Keratinocyte (primary cell): Measurements from ENCODE around the gene RIC3. TPM values are rescaled to one million over a fixed set of nuclear protein-coding genes. Genes with fewer than 3 reads are reported as not detected.

Experiments
- DNase-seq: peaks from one replicate; pipeline ENCODE4 v3.0.0-alpha.2; 2011; ENCODE audit warnings: low read depth, missing footprints, low spot score
- FAIRE-seq: peaks from 2 replicates; lab custom pipeline; 2011; peaks lifted over from hg19 to GRCh38; lab: Jason Lieb, UNC
- H2AFZ ChIP-seq: 2 replicates; pipeline ENCODE4 v1.6.0; 2012; ENCODE audit warnings: low read length, control low read depth, inconsistent platforms; ENCODE audit not compliant: control insufficient read depth
- H3K27ac ChIP-seq: 2 replicates; pipeline ENCODE4 v1.5.1; 2011; ENCODE audit warnings: low read length; ENCODE audit not compliant: control insufficient read depth, insufficient read depth
- H3K27me3 ChIP-seq: 3 replicates; pipeline ENCODE4 v1.6.0; 2011; ENCODE audit warnings: low read length; ENCODE audit not compliant: control insufficient read depth, insufficient read depth; ENCODE audit errors: extremely low read depth
- H3K36me3 ChIP-seq, 2 experiments: 2 replicates in 1 of 2; 3 replicates in 1 of 2; pipeline ENCODE4 v1.5.1; 2011; ENCODE audit warnings: low read length in 2 of 2, mild to moderate bottlenecking in 1 of 2; ENCODE audit not compliant: control insufficient read depth in 2 of 2, insufficient read depth in 2 of 2; ENCODE audit errors: extremely low read depth in 1 of 2
- H3K4me1 ChIP-seq: 3 replicates; pipeline ENCODE4 v1.5.1; 2011; ENCODE audit warnings: low read length; ENCODE audit not compliant: control insufficient read depth, insufficient read depth; ENCODE audit errors: extremely low read depth
- H3K4me2 ChIP-seq: 3 replicates; pipeline ENCODE4 v1.6.0; 2011; ENCODE audit warnings: low read depth, low read length; ENCODE audit not compliant: control insufficient read depth, insufficient read depth; ENCODE audit errors: extremely low read depth
- H3K4me3 ChIP-seq, 3 experiments: fragments of 200-600 bp in 1 of 3; sonication (generic) in 1 of 3; 2 replicates in 2 of 3; 3 replicates in 1 of 3; pipeline ENCODE4 v1.5.1; 2011 to 2016; ENCODE audit warnings: low read length in 3 of 3, mild to moderate bottlenecking in 3 of 3, control low read depth in 2 of 3, inconsistent platforms in 1 of 3, low read depth in 1 of 3, mixed read lengths in 1 of 3, mixed run types in 1 of 3, moderate library complexity in 1 of 3; ENCODE audit not compliant: control insufficient read depth in 2 of 3, insufficient read depth in 2 of 3; ENCODE audit errors: extremely low read depth in 1 of 3
- H3K79me2 ChIP-seq: 2 replicates; pipeline ENCODE4 v1.6.0; 2012; ENCODE audit warnings: low read length; ENCODE audit not compliant: control insufficient read depth, insufficient read depth
- H3K9ac ChIP-seq: 3 replicates; pipeline ENCODE4 v1.6.0; 2011; ENCODE audit warnings: low read length; ENCODE audit not compliant: control insufficient read depth, insufficient read depth; ENCODE audit errors: extremely low read depth
- H3K9me1 ChIP-seq: 3 replicates; pipeline ENCODE4 v1.6.0; 2011; ENCODE audit warnings: low read length; ENCODE audit not compliant: control insufficient read depth, insufficient read depth; ENCODE audit errors: extremely low read depth
- H3K9me3 ChIP-seq: 2 replicates; pipeline ENCODE4 v1.5.1; 2012; ENCODE audit warnings: low read depth, low read length; ENCODE audit not compliant: control insufficient read depth
- H4K20me1 ChIP-seq: 3 replicates; pipeline ENCODE4 v1.6.0; 2011; ENCODE audit warnings: low read length; ENCODE audit not compliant: control insufficient read depth, insufficient read depth; ENCODE audit errors: extremely low read depth
- EZH2 ChIP-seq: IDR thresholded peaks from one replicate; pipeline ENCODE4 v1.6.1; 2012; ENCODE audit warnings: inconsistent platforms, mild to moderate bottlenecking, low read length, moderate library complexity
- dilution Hi-C: fragments of 300-500 bp; cut with MboI; formaldehyde crosslinking; loops from one replicate; pipeline ENCODE4 v1.7.0; 2020; ENCODE audit warnings: low sequenced_read_pairs; ENCODE audit not compliant: extremely low pct_ligation_motif_present
- polyA minus RNA-seq, 3 experiments: library from RNA; depleted of rRNA, polyadenylated mRNA; stranded (reverse); fragments of >200 nt; gene quantifications; 1 replicate in 1 of 3; 2 replicates in 1 of 3; 3 replicates in 1 of 3; pipeline ENCODE4 v1.2.3, GENCODE V29; 2011
- polyA plus RNA-seq, 5 experiments: library from polyadenylated mRNA; depleted of rRNA in 3 of 5; stranded (reverse) in 3 of 5; stranded (forward) in 1 of 5; unstranded in 1 of 5; fragments of >200 nt; gene quantifications; 1 replicate in 1 of 5; 2 replicates in 3 of 5; 3 replicates in 1 of 5; pipeline versions ENCODE4 v1.2.1 to v1.2.3, GENCODE V29; 2011 to 2012; ENCODE audit warnings: missing spikeins in 2 of 5, low read depth in 1 of 5, low replicate concordance in 1 of 5
- TF ChIP-seq, protein P1 (sequence below), 3 experiments: IDR thresholded peaks in 1 of 3; conservative IDR thresholded peaks in 1 of 3; optimal IDR thresholded peaks in 1 of 3; 2 replicates in 2 of 3; 3 replicates in 1 of 3; pipeline versions ENCODE3 to v1.5.1; 2011; ENCODE audit warnings: low read length in 3 of 3, mild to moderate bottlenecking in 3 of 3, moderate library complexity in 2 of 3, control low read depth in 1 of 3, inconsistent platforms in 1 of 3; ENCODE audit not compliant: insufficient read depth in 2 of 3; ENCODE audit errors: extremely low read depth in 1 of 3

Gene RIC3, protein sequence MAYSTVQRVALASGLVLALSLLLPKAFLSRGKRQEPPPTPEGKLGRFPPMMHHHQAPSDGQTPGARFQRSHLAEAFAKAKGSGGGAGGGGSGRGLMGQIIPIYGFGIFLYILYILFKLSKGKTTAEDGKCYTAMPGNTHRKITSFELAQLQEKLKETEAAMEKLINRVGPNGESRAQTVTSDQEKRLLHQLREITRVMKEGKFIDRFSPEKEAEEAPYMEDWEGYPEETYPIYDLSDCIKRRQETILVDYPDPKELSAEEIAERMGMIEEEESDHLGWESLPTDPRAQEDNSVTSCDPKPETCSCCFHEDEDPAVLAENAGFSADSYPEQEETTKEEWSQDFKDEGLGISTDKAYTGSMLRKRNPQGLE
- polyA plus RNA-seq (0.88 to 2.9 TPM (median 2.5 TPM) in 3 replicates), polyA minus RNA-seq (0.33 to 3.3 TPM (median 2.4 TPM) in 3 replicates)
- 2.6 TPM for polyA plus RNA-seq (2011; ENCODE audit: low read depth)
- polyA plus RNA-seq (2011; cell fraction: cytosol; rRNA removed), result 0.69 and 1.1 TPM in 2 replicates
- polyA plus RNA-seq (2011; cell fraction: nucleus; rRNA removed), result 15.6 and 16.4 TPM in 2 replicates
- polyA plus RNA-seq (2012; ENCODE audit: low replicate concordance), result 1.2 TPM in 2 replicates
- polyA minus RNA-seq (2011; cell fraction: cytosol; rRNA and poly(A)+ RNA removed), result not detected
- 4.4 and 8.9 TPM in 2 replicates for polyA minus RNA-seq (2011; cell fraction: nucleus; rRNA and poly(A)+ RNA removed)

DNA sequence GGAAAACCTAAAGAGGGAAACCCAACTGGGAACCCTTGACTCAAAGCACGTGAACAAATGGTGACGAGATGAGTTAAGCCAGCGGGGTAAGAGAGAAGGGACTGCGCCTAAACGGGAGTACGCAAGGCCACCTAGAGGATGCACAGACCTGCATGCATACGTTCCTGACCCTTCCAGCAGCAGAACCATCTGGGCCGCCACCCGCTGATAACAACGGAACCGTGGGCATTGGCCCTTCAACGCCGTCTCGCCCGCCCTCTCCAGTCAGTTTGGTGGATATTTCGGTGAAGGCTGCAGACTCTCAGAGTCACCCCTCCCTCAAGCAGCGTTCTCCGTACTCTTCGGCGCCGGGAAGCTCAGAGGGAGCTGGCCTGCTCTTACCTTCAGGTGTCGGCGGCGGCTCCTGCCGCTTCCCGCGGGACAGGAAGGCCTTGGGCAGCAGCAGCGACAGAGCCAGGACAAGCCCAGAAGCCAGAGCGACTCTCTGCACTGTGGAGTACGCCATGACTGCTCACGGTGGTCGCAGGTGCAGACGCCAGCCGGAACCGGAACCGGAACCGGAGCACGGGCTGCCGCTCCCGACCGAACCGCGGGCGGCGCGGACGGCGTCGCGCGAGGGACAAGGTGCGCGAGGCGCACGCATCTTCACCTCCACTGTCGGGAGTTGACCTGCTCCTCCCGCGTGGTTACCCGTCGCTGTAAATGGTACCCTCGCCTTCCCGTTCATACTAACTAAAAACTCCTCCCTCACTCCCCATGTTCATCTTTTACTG, at the start of gene RIC3:
TSS of gene RIC3 (minus strand) at position 541 of the 773 bp plus-strand sequence. CDS start at position 505, 36 bp downstream.
- peak; percentile 96 for TF ChIP-seq EZH2
- TF ChIP-seq, protein P1, sequence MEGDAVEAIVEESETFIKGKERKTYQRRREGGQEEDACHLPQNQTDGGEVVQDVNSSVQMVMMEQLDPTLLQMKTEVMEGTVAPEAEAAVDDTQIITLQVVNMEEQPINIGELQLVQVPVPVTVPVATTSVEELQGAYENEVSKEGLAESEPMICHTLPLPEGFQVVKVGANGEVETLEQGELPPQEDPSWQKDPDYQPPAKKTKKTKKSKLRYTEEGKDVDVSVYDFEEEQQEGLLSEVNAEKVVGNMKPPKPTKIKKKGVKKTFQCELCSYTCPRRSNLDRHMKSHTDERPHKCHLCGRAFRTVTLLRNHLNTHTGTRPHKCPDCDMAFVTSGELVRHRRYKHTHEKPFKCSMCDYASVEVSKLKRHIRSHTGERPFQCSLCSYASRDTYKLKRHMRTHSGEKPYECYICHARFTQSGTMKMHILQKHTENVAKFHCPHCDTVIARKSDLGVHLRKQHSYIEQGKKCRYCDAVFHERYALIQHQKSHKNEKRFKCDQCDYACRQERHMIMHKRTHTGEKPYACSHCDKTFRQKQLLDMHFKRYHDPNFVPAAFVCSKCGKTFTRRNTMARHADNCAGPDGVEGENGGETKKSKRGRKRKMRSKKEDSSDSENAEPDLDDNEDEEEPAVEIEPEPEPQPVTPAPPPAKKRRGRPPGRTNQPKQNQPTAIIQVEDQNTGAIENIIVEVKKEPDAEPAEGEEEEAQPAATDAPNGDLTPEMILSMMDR (optimal IDR thresholded peaks at IDR 0.05 in 1 of 3, IDR thresholded peaks at IDR 0.05 in 1 of 3, conservative IDR thresholded peaks at IDR 0.05 in 1 of 3; ENCODE audit: extremely low read depth in 1 of 3, insufficient read depth in 2 of 3, low read length in 3 of 3), result peak in 1 of 3 experiments; percentile 38
- Histone ChIP-seq H3K4me1 (peaks cover 2% of the 10 kb centered on the region), H3K79me2 (no peaks in the 10 kb centered on the region), H4K20me1 (no peaks in the 10 kb centered on the region), H3K9me3 (no peaks in the 10 kb centered on the region), H3K9me1 (no peaks in the 10 kb centered on the region), H2AFZ (peak within 1 kb of the TSS; percentile 53), H3K27ac (no peak within 1 kb of the TSS), H3K9ac (no peak within 1 kb of the TSS), H3K4me3 (peak within 1 kb of the TSS; percentile 49 to 77 (median 49)), H3K36me3 (no peaks in the 10 kb centered on the region), H3K4me2 (peak within 1 kb of the TSS; percentile 69), H3K27me3 (peaks cover 18% of the 10 kb centered on the region)
- DNase-seq (no peak), FAIRE-seq (no peak)
- dilution Hi-C loops, result no loop called here

DNA sequence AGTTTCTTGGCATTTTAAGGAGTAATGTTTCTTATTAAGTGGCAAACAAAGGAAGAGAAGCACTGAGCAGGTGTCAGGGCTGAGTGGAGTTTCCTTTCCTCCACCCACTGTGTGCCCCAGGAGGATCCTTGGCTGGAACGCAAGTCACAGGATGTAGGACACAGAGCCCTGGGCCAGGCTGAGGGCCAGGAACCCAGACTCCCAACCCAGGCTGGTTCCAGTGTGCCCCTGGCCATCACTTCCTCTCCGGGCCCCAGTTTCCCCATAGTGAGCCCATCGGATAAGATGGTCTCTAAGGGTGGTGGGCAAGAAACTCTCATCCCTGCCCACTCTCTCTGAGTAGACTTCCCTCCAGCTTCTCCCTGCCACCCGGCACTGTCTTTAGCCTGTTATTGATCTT, 49.6 kb upstream of the RIC3 start:
- H3K9ac ChIP-seq, result no peak overlapping the region
- DNase-seq, result no peak
- no peak overlapping the region for H3K27ac ChIP-seq
- no peak overlapping the region for H2AFZ ChIP-seq
- dilution Hi-C loops, result loop anchor here (25.0 kb wide), 1 partner anchor 344 kb away; no protein-coding TSS in a partner anchor
- peaks cover 11% of the 10 kb centered on the region for H3K27me3 ChIP-seq
- H3K4me2 ChIP-seq, result no peak overlapping the region
- no peak for TF ChIP-seq EZH2
- TF ChIP-seq, protein P1 (optimal IDR thresholded peaks at IDR 0.05 in 1 of 3, IDR thresholded peaks at IDR 0.05 in 1 of 3, conservative IDR thresholded peaks at IDR 0.05 in 1 of 3; ENCODE audit: extremely low read depth in 1 of 3, insufficient read depth in 2 of 3, low read length in 3 of 3), result no peak
- H3K9me3 ChIP-seq, result no peaks in the 10 kb centered on the region
- H3K4me3 ChIP-seq, result no peak overlapping the region
- no peak for FAIRE-seq
- H4K20me1 ChIP-seq, result no peaks in the 10 kb centered on the region
- no peaks in the 10 kb centered on the region for H3K36me3 ChIP-seq
- H3K4me1 ChIP-seq, result peaks cover 2% of the 10 kb centered on the region
- no peaks in the 10 kb centered on the region for H3K9me1 ChIP-seq
- no peaks in the 10 kb centered on the region for H3K79me2 ChIP-seq
